ENCODE measurements around the gene KDM5A.
"Not testable (repeated sequence)": the region's sequence is repeated elsewhere in the genome, so short reads cannot be mapped to it uniquely, and the experiment has no call there.

The KDM5A gene

GRCh38 chr12:238736-239398 lies 150.3 kb downstream of the KDM5A start:
- DNase-seq (ENCODE audit: low spot score), result no peak

- no peak for DNase-seq (ENCODE audit: low spot score)
Measured at GRCh38 chr12:238116-238515, 151.0 kb downstream of the KDM5A start.

DNA sequence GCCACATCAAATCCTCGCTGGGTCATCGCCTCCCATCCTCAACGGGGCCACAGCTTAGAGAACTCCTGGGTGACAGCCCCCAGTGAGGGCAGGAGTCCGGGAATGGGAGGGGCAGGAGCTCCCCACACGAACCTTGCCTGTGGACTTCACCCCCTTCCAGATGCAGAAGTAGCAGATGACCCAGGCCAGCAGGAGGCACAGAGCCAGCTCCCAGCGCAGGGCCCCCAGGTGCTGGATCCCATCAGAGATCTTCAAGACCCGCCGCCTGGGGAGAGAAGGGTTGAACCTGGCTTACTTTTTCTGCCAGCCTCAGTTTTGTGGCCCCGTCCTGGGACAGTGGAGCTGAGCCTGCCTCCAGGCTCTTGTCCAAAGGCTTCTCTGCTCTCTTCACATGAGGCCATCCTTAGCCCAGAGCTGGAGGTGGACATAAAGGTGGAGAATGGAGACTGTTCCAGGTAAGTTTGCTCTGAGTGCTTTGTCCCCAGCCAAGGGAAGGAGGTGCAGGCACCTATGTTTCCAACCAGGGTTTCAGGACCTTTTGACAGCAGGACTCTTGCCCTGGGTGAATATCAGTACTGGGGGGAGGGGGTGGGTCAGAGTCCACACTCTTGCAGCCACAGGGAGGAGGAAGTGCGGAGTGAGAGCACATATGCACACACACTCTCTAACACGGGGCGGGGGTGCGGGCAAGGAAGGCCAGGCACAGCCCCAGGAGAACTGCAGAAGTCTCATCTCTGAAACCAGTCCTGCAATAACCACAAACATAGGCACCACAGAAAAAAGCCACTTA lies 151.9 kb downstream of the KDM5A start:
- no peak for DNase-seq (ENCODE audit: low spot score)

DNA sequence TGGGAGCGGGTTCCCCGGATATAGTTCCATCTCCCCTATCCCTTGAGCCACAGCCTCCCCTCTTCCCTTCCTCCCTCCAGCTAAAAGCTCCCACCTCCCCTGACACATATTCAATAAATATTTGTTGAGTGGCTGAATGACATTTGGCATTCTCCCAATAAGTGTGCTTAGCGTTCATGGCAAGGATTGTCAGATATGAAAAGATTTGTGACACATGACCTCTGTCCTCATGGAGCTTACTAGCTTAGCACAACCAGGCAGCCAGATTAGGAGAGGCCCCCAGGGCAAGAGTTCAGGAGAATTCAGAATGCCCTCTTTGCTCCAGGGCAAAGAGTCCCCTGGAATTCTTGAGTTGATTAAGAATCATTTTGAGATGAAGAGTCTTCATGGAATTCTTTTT lies 152.7 kb downstream of the KDM5A start:
- DNase-seq (ENCODE audit: low spot score), result no peak

GRCh38 chr12:235967-236366 lies 153.2 kb downstream of the KDM5A start:
- not testable (repeated sequence) for DNase-seq (ENCODE audit: low spot score)

DNA sequence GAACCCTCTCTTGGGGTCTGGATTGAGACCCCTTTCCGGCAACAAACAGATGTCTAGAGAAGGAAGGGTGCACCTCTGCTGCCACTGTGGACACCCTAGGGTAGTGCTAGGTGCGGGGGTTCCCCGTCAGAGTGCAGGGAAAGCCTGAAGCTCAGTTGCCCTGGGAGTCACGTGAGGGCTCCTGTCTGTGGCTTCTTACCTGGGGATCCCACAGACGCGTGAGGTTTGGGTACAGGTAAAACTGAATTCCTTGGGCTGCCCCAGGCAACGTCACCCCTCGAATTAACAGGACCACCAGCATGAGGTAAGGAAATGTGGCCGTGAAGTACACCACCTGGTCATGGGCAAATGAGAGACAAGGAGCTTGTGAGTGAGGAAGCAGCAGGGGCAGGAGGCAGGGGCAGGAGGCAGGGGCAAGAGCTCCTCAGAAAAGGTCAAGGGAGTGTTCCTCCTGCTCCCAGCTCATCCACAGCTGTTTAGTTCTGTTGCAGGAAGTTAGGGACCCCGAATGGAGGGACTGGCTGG lies 154.2 kb downstream of the KDM5A start:
- DNase-seq (ENCODE audit: low spot score), result no peak

DNA sequence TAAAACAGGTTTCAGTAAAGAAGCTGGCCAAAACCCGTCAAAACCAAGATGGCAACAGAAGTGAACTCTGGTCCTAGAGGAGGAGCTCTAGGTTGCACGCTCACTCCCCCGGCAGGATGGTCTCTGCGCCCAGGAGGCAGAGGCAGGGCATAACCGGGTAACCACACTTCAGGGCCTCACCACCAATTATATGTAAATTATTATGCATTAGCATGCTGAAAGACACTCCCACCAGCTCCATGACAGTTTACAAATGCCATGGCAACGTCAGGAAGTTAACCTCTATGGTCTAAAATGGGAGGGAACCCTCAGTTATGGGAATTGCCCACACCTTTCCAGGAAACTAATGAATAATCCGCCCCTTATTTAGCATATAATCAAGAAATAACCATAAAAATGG lies 155.1 kb downstream of the KDM5A start:
- no peak for DNase-seq (ENCODE audit: low spot score)

DNA sequence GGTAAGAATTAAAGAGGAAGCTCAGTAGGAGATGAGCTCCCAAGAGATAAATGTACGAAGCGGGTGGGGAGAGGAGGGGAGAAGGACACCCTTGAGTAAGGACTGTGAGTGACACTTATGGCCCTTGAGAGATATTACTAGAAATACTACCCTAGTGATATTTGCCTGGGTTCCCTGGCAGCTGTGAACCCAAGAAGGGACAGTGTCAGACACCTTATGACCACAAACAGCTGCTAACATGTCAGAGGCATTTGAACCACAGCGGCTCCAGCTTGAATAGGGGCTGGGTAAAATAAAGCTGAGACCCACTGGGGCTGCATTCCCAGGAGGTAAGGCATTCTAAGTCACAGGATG lies 155.5 kb downstream of the KDM5A start:
- DNase-seq (ENCODE audit: low spot score), result no peak

DNA sequence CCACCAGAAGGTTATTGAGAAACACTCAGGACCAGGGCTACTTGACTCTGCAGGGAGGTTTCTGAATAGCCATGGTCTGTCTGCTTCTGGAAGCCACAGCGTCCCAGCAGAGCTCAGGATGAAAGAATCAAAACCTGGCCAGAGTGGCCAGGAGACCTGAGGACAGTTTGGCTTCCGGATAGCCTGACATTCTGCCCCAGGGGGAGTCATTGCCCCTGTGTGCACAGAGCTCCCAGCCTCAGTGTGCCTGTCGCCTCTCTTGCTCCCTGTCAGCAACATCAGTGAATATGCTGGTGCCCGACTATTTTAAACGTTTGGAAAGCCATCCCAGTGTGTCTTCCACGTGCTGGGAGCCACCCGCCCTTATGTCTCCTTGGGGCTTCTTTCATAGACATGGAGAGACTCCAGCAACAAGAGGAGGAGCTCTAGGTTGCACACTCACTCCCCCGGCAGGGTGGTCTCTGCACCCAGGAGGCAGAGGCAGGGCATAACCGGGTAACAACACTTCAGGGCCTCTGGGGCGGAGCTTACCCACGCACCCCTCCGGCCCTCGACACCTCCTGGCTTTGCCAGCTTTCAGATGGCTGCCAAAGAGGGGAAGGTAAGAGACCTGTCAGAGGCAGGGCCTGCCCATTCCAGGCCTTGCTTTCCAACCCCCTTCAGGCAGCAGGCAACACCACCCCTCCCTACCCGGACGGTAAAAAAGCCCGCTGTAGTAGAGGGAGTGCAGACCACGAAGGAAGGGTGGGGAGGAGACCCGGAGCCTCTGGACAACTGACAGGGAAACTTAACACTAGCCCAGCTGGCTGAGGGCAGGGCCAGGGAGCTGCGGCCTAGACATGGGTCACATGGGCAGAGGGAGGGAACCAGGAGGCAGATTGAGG lies 156.1 kb downstream of the KDM5A start:
- no peak for DNase-seq (ENCODE audit: low spot score)

- DNase-seq (ENCODE audit: low spot score), result no peak
Measured at GRCh38 chr12:230925-231671, 158.0 kb downstream of the KDM5A start.
